H9 (cell line): ENCODE measurements around the gene CCDC71. TPM values are rescaled to one million over a fixed set of nuclear protein-coding genes. Genes with fewer than 3 reads are reported as not detected.

Experiments
- DNase-seq: peaks from one replicate; pipeline ENCODE4 v3.0.0-alpha.2; 2017
- H2AFZ ChIP-seq: one replicate; pipeline ENCODE4 v1.6.1; 2013; ENCODE audit warnings: mild to moderate bottlenecking, low read length, control low read depth, moderate library complexity
- H2AK5ac ChIP-seq: 2 replicates; pipeline ENCODE4 v1.6.1; 2013; ENCODE audit warnings: low read length, control low read depth, mixed read lengths; ENCODE audit not compliant: insufficient read length
- H2BK120ac ChIP-seq: one replicate; pipeline ENCODE4 v1.6.1; 2013; ENCODE audit warnings: low read depth, mild to moderate bottlenecking, low read length, control low read depth, inconsistent platforms; ENCODE audit not compliant: poor library complexity, severe bottlenecking
- H2BK12ac ChIP-seq: 2 replicates; pipeline ENCODE4 v1.6.1; 2013; ENCODE audit warnings: low read length, control low read depth, mixed read lengths, low read depth; ENCODE audit not compliant: insufficient read length
- H2BK15ac ChIP-seq: 2 replicates; pipeline ENCODE4 v1.6.1; 2013; ENCODE audit warnings: low read depth, low read length, control low read depth
- H2BK20ac ChIP-seq: one replicate; pipeline ENCODE4 v1.6.1; 2013; ENCODE audit warnings: low read depth, mild to moderate bottlenecking, low read length, control low read depth, inconsistent platforms; ENCODE audit not compliant: poor library complexity, severe bottlenecking
- H2BK5ac ChIP-seq: 2 replicates; pipeline ENCODE4 v1.6.1; 2013; ENCODE audit warnings: low read length, control low read depth, mixed read lengths; ENCODE audit not compliant: insufficient read length
- H3K14ac ChIP-seq: 2 replicates; pipeline ENCODE4 v1.6.1; 2013; ENCODE audit warnings: low read length, control low read depth; ENCODE audit not compliant: insufficient read depth
- H3K18ac ChIP-seq: 2 replicates; pipeline ENCODE4 v1.6.1; 2013; ENCODE audit warnings: low read depth, mild to moderate bottlenecking, mixed read lengths, low read length, control low read depth; ENCODE audit not compliant: insufficient read length
- H3K23ac ChIP-seq: 2 replicates; pipeline ENCODE4 v1.6.1; 2013; ENCODE audit warnings: low read length, control low read depth, mixed read lengths, low read depth; ENCODE audit not compliant: insufficient read length
- H3K23me2 ChIP-seq: 2 replicates; pipeline ENCODE4 v1.6.1; 2013; ENCODE audit warnings: low read depth, mild to moderate bottlenecking, mixed read lengths, low read length, control low read depth; ENCODE audit not compliant: insufficient read length, poor library complexity, severe bottlenecking
- H3K27ac ChIP-seq: 2 replicates; pipeline ENCODE4 v1.5.1; 2013; ENCODE audit warnings: low read length, control low read depth, mixed read lengths, low read depth; ENCODE audit not compliant: insufficient read length
- H3K27me3 ChIP-seq: 2 replicates; pipeline ENCODE4 v1.6.1; 2013; ENCODE audit warnings: low read length, control low read depth, inconsistent platforms; ENCODE audit not compliant: insufficient read depth
- H3K4ac ChIP-seq: 2 replicates; pipeline ENCODE4 v1.6.1; 2013; ENCODE audit warnings: low read depth, mild to moderate bottlenecking, control low read depth, inconsistent platforms, low read length, moderate library complexity
- H3K4me1 ChIP-seq: 2 replicates; pipeline ENCODE4 v1.6.1; 2013; ENCODE audit warnings: low read length, control low read depth, inconsistent platforms; ENCODE audit not compliant: insufficient read depth
- H3K4me2 ChIP-seq: 2 replicates; pipeline ENCODE4 v1.6.1; 2013; ENCODE audit warnings: low read length, control low read depth, mixed read lengths; ENCODE audit not compliant: insufficient read length, insufficient read depth
- H3K56ac ChIP-seq: 2 replicates; pipeline ENCODE4 v1.6.1; 2013; ENCODE audit warnings: low read depth, mild to moderate bottlenecking, mixed read lengths, low read length, control low read depth; ENCODE audit not compliant: insufficient read length
- H3K79me1 ChIP-seq: 2 replicates; pipeline ENCODE4 v1.6.1; 2013; ENCODE audit warnings: low read depth, mild to moderate bottlenecking, moderate library complexity, low read length, control low read depth, inconsistent platforms; ENCODE audit not compliant: insufficient read depth, poor library complexity, severe bottlenecking
- H3K79me2 ChIP-seq: 2 replicates; pipeline ENCODE4 v1.6.1; 2013; ENCODE audit warnings: low read length, control low read depth, inconsistent platforms; ENCODE audit not compliant: insufficient read depth
- H3K9ac ChIP-seq: 2 replicates; pipeline ENCODE4 v1.6.1; 2013; ENCODE audit warnings: low read length, control low read depth, mixed read lengths; ENCODE audit not compliant: insufficient read length; ENCODE audit errors: extremely low read depth
- H3K9me3 ChIP-seq: one replicate; pipeline ENCODE4 v1.6.1; 2013; ENCODE audit warnings: low read depth, low read length, inconsistent platforms; ENCODE audit not compliant: control insufficient read depth
- H3T11ph ChIP-seq: one replicate; pipeline ENCODE4 v1.6.1; 2013; ENCODE audit warnings: mild to moderate bottlenecking, low read length, control low read depth, inconsistent platforms
- H4K20me1 ChIP-seq: one replicate; pipeline ENCODE4 v1.6.1; 2013; ENCODE audit not compliant: control insufficient read depth, insufficient read length, insufficient read depth
- H4K5ac ChIP-seq: 2 replicates; pipeline ENCODE4 v1.6.1; 2013; ENCODE audit warnings: low read depth, mild to moderate bottlenecking, mixed read lengths, low read length, control low read depth; ENCODE audit not compliant: insufficient read length
- H4K8ac ChIP-seq: replicated peaks from 2 replicates; pipeline ENCODE4 v1.6.1; 2013; ENCODE audit warnings: low read length, control low read depth, mixed read lengths, low read depth; ENCODE audit not compliant: insufficient read length
- H4K91ac ChIP-seq: 2 replicates; pipeline ENCODE4 v1.6.1; 2013; ENCODE audit warnings: low read depth, mild to moderate bottlenecking, moderate library complexity, mixed read lengths, low read length, control low read depth; ENCODE audit not compliant: insufficient read length
- H3K27ac Mint-ChIP-seq, 3 experiments: 2 replicates in 2 of 3; 3 replicates in 1 of 3; pipeline ENCODE4 v1.8.0; 2020 to 2021; ENCODE audit warnings: mixed read lengths in 3 of 3, mild to moderate bottlenecking in 1 of 3, moderate library complexity in 1 of 3
- H3K27me3 Mint-ChIP-seq: 2 replicates; pipeline ENCODE4 v1.8.0; 2021; ENCODE audit warnings: low read depth, mild to moderate bottlenecking, moderate library complexity, mixed read lengths
- H3K36me3 Mint-ChIP-seq, 3 experiments: 2 replicates in 2 of 3; 3 replicates in 1 of 3; pipeline ENCODE4 v1.8.0; 2020 to 2021; ENCODE audit warnings: low read depth in 3 of 3, mixed read lengths in 3 of 3; ENCODE audit not compliant: insufficient read depth in 1 of 3
- H3K4me1 Mint-ChIP-seq, 2 experiments: 2 replicates each; pipeline ENCODE4 v1.8.0; 2020; ENCODE audit warnings: mixed read lengths in 2 of 2
- H3K4me3 Mint-ChIP-seq, 2 experiments: 2 replicates in 1 of 2; 3 replicates in 1 of 2; pipeline ENCODE4 v1.8.0; 2020 to 2021; ENCODE audit warnings: mild to moderate bottlenecking in 2 of 2, mixed read lengths in 2 of 2, moderate library complexity in 1 of 2
- H3K9me3 Mint-ChIP-seq, 2 experiments: 2 replicates in 1 of 2; 3 replicates in 1 of 2; pipeline ENCODE4 v1.8.0; 2020; ENCODE audit warnings: mild to moderate bottlenecking in 2 of 2, mixed read lengths in 2 of 2, moderate library complexity in 1 of 2
- CTCF ChIP-seq: fragments of 200-600 bp; sonication (generic); conservative IDR thresholded peaks from 3 replicates; pipeline ENCODE4 v1.8.0; 2021; ENCODE audit warnings: antibody characterized with exemption, mild to moderate bottlenecking
- WGBS: extraction: QIAGEN DNeasy Blood & Tissue Kit; methylation state at CpG from one replicate; pipeline ENCODE4 v1.1.7; 2013; ENCODE audit warnings: missing lambda C conversion rate, low lambda C conversion rate, mixed read lengths; ENCODE audit not compliant: insufficient read length; ENCODE audit errors: extremely low coverage; 5-methylcytosine and 5-hydroxymethylcytosine counted together
- total RNA-seq: library from RNA; stranded (reverse); gene quantifications from 2 replicates; pipeline ENCODE4 v1.2.1, GENCODE V29; 2021

CCDC71 gene
- total RNA-seq, 1 experiment from 2014 or later = 27.6 TPM

DNA sequence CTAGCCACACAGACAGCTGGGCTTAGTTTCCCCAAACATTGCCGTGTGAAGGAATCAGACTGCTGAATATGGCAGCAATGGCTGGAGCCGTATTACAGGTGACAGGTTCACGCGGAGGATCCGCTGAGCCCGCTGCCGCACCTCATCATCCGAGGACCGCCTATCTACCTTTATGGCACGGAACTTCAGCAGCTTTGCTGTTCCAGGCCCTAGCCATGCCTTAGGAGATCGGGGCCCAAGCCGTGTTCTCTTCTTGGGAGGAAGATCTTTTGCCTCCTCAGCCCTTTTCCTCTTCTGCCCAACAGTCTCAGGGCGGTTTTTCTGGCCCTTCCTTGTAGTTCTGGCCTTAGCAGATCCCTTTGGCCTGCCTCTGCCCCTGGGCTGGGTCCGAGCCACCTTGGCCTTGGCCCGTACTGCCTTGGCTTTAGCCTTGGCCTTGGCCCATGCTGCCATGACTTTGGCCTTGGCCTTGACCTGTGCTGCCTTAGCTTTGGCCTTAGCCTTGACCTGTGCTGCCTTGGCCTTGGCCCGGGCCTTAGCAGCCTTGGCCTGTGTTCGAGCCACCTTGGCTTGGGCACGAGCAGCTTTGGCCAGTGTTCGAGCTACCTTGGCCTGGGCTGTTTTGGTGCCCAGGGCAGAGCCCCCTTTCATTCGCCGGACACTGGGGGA lies 3.2 kb downstream of the CCDC71 start:
- Mint-ChIP-seq H3K4me1 (peaks cover 16 to 23% of the 10 kb centered on the region in 2 experiments), H3K36me3 (peaks cover 15 to 22% (median 16%) of the 10 kb centered on the region in 3 experiments), H3K9me3 (no peaks in the 10 kb centered on the region), H3K27me3 (peaks cover 9% of the 10 kb centered on the region), H3K27ac (no peak overlapping the region), H3K4me3 (no peak overlapping the region)
- DNase-seq = no peak
- Histone ChIP-seq H3K4ac (no peak overlapping the region), H3K56ac (no peak overlapping the region), H2BK5ac (no peak overlapping the region), H4K91ac (no peak overlapping the region), H2AK5ac (no peak overlapping the region), H4K5ac (no peak overlapping the region), H2BK20ac (no peak overlapping the region), H3K23me2 (peaks cover 15% of the 10 kb centered on the region), H3T11ph (no peak overlapping the region), H2BK120ac (no peak overlapping the region), H3K23ac (no peak overlapping the region), H2AFZ (no peak overlapping the region), H3K27me3 (no peaks in the 10 kb centered on the region), H3K18ac (no peak overlapping the region), H2BK12ac (no peak overlapping the region), H3K79me1 (no peaks in the 10 kb centered on the region), H3K4me2 (no peak overlapping the region), H4K20me1 (no peaks in the 10 kb centered on the region), H3K9me3 (no peaks in the 10 kb centered on the region), H3K14ac (no peak overlapping the region), H2BK15ac (no peak overlapping the region), H3K27ac (no peak overlapping the region), H3K9ac (no peak overlapping the region), H3K79me2 (no peaks in the 10 kb centered on the region; the same call in 1 of the 2 replicates), H3K4me1 (peaks cover 4% of the 10 kb centered on the region; the same call in 1 of the 2 replicates), H4K8ac (no peak overlapping the region)
- TF ChIP-seq CTCF = no peak
- no CpG with 5 or more reads among the region's 21 CpGs for WGBS
